Activated B cell treated with CpG ODN at 0.5 μM for 24 hours (primary cell): ENCODE results near the gene CCNF. TPM values are rescaled to one million over a fixed set of nuclear protein-coding genes. Genes with fewer than 3 reads are reported as not detected.
A peak's percentile ranks its signal among the peaks of the same experiment; 100 is the strongest.

Experiments used
- ATAC-seq: fragments of 200-7000 bp; cut with Tn5 transposase; one replicate; pipeline ENCODE4 v1.10.0; 2021; ENCODE audit warnings: low read depth, mild to moderate bottlenecking, moderate library complexity
- CTCF ChIA-PET: fragments of 350-600 bp; sonication (Branson Sonifier 250); formaldehyde crosslinking; loops from one replicate; lab custom pipeline; 2021; ENCODE audit warnings: antibody characterized with exemption; lab: Charles Lee
- POLR2A ChIA-PET: fragments of 350-600 bp; sonication (Branson Sonifier 250); formaldehyde crosslinking; loops from one replicate; lab custom pipeline; 2021; ENCODE audit warnings: antibody characterized with exemption; lab: Charles Lee
- DNase-seq: peaks from one replicate; pipeline ENCODE4 v3.0.0; 2022
- H3K27ac Mint-ChIP-seq: one replicate; pipeline ENCODE4 v1.8.0; 2020; ENCODE audit warnings: mixed read lengths
- H3K27me3 Mint-ChIP-seq: one replicate; pipeline ENCODE4 v1.8.0; 2021; ENCODE audit warnings: mixed read lengths
- H3K36me3 Mint-ChIP-seq: one replicate; pipeline ENCODE4 v1.8.0; 2021; ENCODE audit warnings: low read depth, mixed read lengths
- H3K4me1 Mint-ChIP-seq: one replicate; pipeline ENCODE4 v1.8.0; 2021; ENCODE audit warnings: mixed read lengths
- H3K4me3 Mint-ChIP-seq: one replicate; pipeline ENCODE4 v1.8.0; 2020; ENCODE audit warnings: mild to moderate bottlenecking, mixed read lengths
- H3K9me3 Mint-ChIP-seq: one replicate; pipeline ENCODE4 v1.8.0; 2020; ENCODE audit warnings: mixed read lengths
- CTCF ChIP-seq: fragments of 200-600 bp; IDR thresholded peaks from one replicate; pipeline ENCODE4 v1.8.0; 2022; ENCODE audit warnings: antibody characterized with exemption, mild to moderate bottlenecking
- intact Hi-C: fragments of 100-400 bp; cut with micrococcal nuclease; formaldehyde crosslinking; loops from one replicate; pipeline ENCODE4 v1.15.1; 2024
- total RNA-seq: library from RNA; stranded (reverse); gene quantifications from 2 replicates; pipeline ENCODE4 v1.2.3, GENCODE V29; 2022

CCNF gene
- total RNA-seq, 1 donor from 2014 or later, result 5.5 TPM

- Mint-ChIP-seq H3K4me3 (no peak overlapping the region), H3K4me1 (peaks cover 26% of the 10 kb centered on the region), H3K9me3 (no peaks in the 10 kb centered on the region), H3K27ac (no peak overlapping the region), H3K36me3 (no peaks in the 10 kb centered on the region), H3K27me3 (no peaks in the 10 kb centered on the region)
- intact Hi-C loops, result no loop called here
- ATAC-seq (no peak), DNase-seq (no peak)
- CTCF ChIA-PET, result interaction anchor here (1.2 kb wide), 1 partner anchor 233 kb away, joined by 3 read pairs; the partner anchor contains the start of gene ECI1
- POLR2A ChIA-PET, result interaction anchor here (0.8 to 2.6 kb wide), 3 partner anchors 16 to 329 kb away, joined by 3 to 6 read pairs (median 3); partner anchors contain the start of genes CEMP1 and TRAF7
- TF ChIP-seq CTCF, result no peak
These were observed 55.0 kb downstream of the CCNF start for GRCh38 chr16:2483939-2484897.

GRCh38 chr16:2484898-2485508 is 55.8 kb downstream of the CCNF start:
- Mint-ChIP-seq H3K9me3 (no peaks in the 10 kb centered on the region), H3K36me3 (no peaks in the 10 kb centered on the region), H3K27ac (no peak overlapping the region), H3K27me3 (no peaks in the 10 kb centered on the region), H3K4me1 (peaks cover 26% of the 10 kb centered on the region), H3K4me3 (no peak overlapping the region)
- no peak for TF ChIP-seq CTCF
- CTCF ChIA-PET, result interaction anchor here (1.1 to 3.1 kb wide), 2 partner anchors 16 to 55 kb away, joined by 3 to 21 read pairs; partner anchors contain the start of gene CCNF
- ATAC-seq (no peak), DNase-seq (no peak)
- POLR2A ChIA-PET, result interaction anchor here (0.6 to 2.6 kb wide), 4 partner anchors 17 to 498 kb away, joined by 4 to 11 read pairs (median 8); partner anchors contain the start of genes CCNF and TRAF7
- intact Hi-C loops, result loop anchor here (5.0 kb wide), 1 partner anchor 233 kb away; the partner anchor contains the start of gene ECI1

- no peak for TF ChIP-seq CTCF
- Mint-ChIP-seq H3K36me3 (no peaks in the 10 kb centered on the region), H3K4me3 (no peak overlapping the region), H3K9me3 (no peaks in the 10 kb centered on the region), H3K27ac (no peak overlapping the region), H3K27me3 (no peaks in the 10 kb centered on the region), H3K4me1 (peaks cover 26% of the 10 kb centered on the region)
- ATAC-seq, result no peak
- POLR2A ChIA-PET, result interaction anchor here (0.9 to 2.6 kb wide), 8 partner anchors 11 to 331 kb away, joined by 3 to 14 read pairs (median 4); partner anchors contain the start of genes CCNF, CEMP1, ECI1 and TBC1D24
- no peak for DNase-seq
- intact Hi-C loops, result loop anchor here (2.0 to 5.0 kb wide), 2 partner anchors 17 to 234 kb away; partner anchors contain the start of gene ECI1
- CTCF ChIA-PET, result interaction anchor here (0.9 to 3.1 kb wide), 7 partner anchors 12 to 464 kb away, joined by 3 to 21 read pairs (median 4); partner anchors contain the start of genes CCNF and ECI1
These were observed 56.7 kb downstream of the CCNF start for GRCh38 chr16:2485811-2486507.

- Mint-ChIP-seq H3K27me3 (no peaks in the 10 kb centered on the region), H3K4me1 (peaks cover 26% of the 10 kb centered on the region), H3K36me3 (no peaks in the 10 kb centered on the region), H3K27ac (peak overlapping the region; percentile 83), H3K9me3 (no peaks in the 10 kb centered on the region), H3K4me3 (peak overlapping the region; percentile 71)
- DNase-seq, result peak; percentile 73
- ATAC-seq, result peak; percentile 97
- intact Hi-C loops, result loop anchor here (1.0 to 5.0 kb wide), 11 partner anchors 13 to 464 kb away; partner anchors contain the start of genes ABCA3, ECI1 and RNPS1
- ChIA-PET CTCF (interaction anchor here (0.7 to 3.4 kb wide), 10 partner anchors 13 to 483 kb away, joined by 3 to 21 read pairs (median 4); partner anchors contain the start of genes CCNF and ECI1), POLR2A (interaction anchor here (0.6 to 2.6 kb wide), 16 partner anchors 12 to 1209 kb away, joined by 3 to 14 read pairs (median 4); partner anchors contain the start of genes AMDHD2, CCNF, CEMP1 and ECI1)
- no peak for TF ChIP-seq CTCF
These were observed 57.6 kb downstream of the CCNF start for GRCh38 chr16:2486645-2487516.
